Activated CD4-positive, CD25-positive, alpha-beta regulatory T cell (primary cell): ENCODE results near the gene MXD3.
"Not testable (repeated sequence)": the region's sequence is repeated elsewhere in the genome, so short reads cannot be mapped to it uniquely, and the experiment has no call there.

ENCODE experiments used
- DNase-seq, 4 experiments: peaks; one replicate each; lab custom pipeline; 2025; lab: John Stamatoyannopoulos, UW

The MXD3 gene

DNA sequence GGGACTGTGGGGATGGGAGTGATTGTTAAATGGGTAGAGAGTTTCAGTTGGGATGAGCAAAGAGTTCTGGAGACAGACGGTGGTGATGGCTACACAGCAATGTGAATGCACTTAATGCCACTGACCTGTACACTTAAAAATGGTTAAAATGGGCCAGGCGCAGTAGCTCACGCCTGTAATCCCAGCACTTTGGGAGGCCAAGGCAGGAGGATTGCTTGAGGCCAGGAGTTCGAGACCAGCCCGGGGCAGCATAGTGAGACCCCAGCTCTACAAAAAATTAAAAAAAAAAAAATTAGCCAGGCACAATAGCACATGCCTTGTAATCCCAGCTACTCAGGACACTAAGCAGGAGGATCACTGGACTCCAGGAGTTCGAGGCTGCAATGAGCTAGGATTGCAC is 32.1 kb upstream of the MXD3 start:
- no peak for DNase-seq

DNA sequence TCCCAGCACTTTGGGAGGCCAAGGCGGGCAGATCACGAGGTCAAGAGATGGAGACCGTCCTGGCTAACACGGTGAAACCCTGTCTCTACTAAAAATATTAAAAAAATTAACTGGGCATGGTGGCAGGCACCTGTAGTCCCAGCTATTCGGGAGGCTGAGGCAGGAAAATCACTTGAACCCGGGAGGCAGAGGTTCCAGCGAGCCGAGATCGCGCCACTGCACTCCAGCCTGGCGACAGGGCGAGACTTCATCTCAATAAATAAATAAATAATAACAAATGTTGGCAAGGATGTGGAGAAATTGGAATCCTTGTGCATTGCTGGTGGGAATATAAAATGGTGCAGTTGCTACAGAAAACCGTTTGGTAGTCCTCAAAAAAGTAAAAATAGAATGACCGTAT is 31.3 kb upstream of the MXD3 start:
- not testable (repeated sequence) for DNase-seq

- DNase-seq = no peak
Measured at GRCh38 chr5:177339107-177339638, 27.5 kb upstream of the MXD3 start.

DNA sequence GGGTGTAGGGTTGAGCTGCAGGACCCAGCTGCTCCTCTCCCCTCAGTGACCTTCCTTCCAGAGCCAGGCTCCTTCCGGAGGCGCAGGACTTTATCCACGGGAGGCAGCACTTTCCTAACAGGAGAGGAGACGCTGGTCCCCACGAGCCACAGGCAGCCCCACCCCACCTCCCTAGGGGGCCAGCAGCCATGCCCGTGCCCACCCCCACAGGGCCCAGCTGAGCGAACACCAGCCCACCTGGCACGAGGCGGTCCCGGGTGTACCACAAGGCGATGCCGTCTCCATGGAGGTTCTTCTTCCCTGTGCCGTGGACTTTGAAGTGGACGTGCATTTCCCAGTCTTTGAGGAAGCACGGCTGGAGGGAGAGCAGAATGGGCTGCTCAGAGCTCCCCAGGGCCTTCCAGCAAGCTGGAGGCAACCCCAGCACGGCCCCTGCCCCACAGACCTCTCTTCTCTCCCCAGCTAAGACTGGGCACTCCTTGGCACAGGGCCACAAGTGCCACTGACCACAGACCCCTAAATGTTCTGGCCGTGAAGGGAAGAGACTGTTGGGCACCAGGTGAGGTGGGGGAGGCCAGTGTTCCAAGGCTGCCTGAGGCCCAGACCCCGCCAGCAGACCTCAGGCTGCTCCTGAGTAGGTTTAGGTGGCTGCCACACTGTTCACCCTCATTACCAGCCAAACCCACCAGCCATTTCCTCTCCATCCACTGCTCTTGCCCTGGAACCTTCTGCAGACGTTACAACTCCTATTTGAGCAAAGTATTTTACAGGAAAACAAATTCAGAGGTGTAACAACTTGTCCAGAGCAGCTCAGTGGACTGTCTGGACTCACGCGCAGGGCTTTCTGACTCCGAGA is 26.8 kb upstream of the MXD3 start:
- no peak for DNase-seq

DNA sequence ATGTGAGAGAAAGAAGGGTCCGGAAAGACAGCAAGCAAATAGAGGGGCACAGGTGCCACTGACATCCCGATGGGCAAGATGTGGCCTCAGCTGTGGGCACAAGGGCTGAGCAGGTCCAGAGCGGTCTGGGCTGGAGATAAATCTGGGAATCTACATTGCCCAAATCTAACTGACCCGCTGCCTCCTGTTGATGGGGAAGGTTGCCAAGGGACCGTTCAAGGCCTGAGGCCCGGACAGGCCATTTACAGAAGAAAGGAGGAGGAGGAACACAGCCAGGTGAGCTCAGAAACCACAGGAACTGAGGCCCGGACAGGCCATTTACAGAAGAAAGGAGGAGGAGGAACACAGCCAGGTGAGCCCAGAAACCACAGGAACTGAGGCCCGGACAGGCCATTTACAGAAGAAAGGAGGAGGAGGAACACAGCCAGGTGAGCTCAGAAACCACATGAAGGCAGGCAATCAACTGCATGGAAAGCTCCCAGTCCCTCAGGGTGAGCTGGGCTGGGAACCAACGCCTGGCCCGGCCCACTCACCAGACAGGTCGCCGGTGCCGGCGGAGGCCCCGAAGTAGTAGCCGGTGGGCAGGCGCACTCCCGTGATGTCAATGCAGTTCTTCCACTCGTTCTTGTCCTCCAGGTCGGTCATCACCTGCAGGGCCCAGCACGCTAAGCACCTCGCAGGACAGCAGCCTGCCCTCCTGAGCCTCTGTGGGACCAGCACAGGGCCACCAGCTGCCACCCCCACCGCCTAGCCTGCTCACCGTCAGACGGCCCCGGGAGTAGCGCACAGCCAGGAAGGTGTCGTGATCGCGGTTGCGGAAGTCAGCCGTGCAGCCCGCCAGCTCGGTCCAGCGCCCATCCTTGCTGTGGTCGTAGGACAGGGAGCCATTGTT is 25.2 kb upstream of the MXD3 start:
- no peak for DNase-seq

GRCh38 chr5:177336112-177336511 is 24.4 kb upstream of the MXD3 start:
- DNase-seq = no peak

DNA sequence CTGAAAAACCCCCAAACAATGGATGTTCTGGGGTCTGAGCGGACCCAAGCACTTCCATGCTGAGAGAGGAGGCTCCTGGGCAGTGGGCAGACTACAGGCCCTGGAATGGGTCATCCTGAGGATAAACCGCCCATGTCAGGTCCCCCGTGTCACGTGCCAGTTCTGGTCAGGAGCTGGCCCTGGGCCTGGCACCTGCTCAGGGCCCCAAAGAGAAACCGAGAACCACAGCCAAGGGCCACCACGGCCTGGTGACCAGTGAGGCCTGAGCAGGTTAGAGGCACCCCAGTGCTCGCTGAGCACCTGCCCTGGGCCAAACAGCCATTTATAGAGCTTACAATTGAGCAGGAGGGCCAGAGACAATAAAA is 24.0 kb upstream of the MXD3 start:
- DNase-seq = no peak

GRCh38 chr5:177334781-177335700 is 23.3 kb upstream of the MXD3 start:
- no peak for DNase-seq

DNA sequence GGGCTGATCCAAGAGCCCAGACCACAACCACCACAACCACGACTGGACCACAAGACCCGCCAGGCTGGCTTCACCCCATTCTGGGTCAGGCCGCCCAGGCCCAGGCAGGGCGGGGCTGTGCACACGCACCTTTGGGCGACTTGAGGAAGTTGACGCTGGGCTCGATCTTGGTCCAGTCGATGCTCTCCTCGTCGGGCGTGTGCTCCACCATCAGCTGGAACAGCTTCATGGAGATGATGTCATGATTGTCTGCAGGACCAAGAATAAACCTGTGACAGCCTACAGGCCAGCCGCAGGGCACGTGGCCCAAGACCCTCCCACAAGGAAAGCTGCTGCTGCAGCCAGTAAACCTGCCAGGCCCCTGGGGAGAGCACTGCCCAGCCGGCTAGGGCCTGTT is 22.5 kb upstream of the MXD3 start:
- DNase-seq = no peak

- DNase-seq = no peak
Measured at GRCh38 chr5:177333420-177334154, 21.9 kb upstream of the MXD3 start.

DNA sequence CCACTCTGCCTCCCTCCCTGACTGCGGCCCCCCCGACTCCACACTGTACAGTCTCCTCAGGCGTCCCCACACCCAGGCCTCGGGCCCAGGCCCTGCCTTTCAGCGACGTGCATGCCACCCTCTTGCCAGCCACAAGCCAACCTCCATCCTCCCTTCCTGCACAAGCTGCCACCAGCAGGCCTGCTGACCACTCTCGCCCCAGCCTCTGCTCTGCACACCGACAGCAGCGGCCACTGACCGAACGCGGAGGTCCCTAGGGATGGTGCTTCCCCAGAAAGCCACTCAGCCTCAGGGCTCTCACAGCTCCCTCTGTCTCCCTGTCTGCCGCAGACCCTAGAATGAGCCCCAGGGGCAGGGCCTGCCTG is 21.2 kb upstream of the MXD3 start:
- no peak for DNase-seq

GRCh38 chr5:177332031-177332895 is 20.6 kb upstream of the MXD3 start:
- DNase-seq = no peak

GRCh38 chr5:177330991-177331842 is 19.5 kb upstream of the MXD3 start:
- no peak for DNase-seq

DNA sequence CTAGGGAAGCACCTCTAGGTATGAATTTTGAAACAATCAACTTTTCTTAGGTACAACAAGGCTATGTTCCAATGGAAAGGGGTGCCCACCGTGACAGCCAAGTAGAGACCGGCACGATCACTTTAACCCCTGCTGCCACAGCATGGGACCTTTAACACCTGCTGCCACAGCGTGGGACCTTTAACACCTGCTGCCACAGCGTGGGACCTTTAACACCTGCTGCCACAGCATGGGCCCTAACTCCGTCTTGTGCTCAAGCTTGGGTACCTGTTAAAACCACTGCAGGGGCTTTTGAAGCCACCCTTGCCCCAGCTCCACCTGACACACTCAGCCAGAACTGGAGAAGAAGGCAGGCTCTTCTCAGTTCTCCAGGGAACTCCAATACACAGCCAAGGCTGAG is 18.2 kb upstream of the MXD3 start:
- DNase-seq = no peak

DNA sequence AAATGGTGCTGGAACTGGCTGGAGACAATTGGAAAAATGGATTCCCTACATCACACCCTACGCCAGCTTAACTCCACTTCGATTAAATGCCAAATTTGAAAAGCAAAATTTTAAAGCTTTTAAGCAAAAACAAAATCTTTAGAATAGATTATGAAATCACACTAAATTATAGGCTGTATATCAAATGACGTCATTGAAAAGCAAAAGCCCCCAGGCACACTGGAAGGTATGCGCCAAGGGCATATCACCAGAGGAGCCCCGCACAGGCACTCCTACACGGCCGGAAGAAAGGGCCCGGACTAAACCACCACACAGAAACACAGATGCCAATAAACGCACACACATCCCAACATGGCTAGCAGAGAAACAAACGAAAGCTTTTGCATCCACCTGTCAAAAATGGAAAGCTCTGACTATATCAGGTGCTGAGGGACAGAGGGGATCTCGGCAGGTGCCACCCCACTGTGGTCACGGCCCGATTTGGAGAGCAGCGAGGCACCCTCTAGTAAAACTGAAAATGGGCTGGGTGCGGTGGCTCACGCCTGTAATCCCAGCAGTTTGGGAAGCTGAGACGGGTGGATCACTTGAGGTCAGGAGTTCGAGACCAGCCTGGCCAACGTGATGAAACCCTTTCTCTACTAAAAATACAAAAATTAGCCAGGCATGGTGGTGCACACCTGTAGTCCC is 17.0 kb upstream of the MXD3 start:
- DNase-seq = no peak

- no peak for DNase-seq
Measured at GRCh38 chr5:177327539-177328522, 16.1 kb upstream of the MXD3 start.

GRCh38 chr5:177325868-177326381 is 14.2 kb upstream of the MXD3 start:
- DNase-seq = no peak
